H1 (cell line): ENCODE measurements around the gene MIB1. TPM values are rescaled to one million over a fixed set of nuclear protein-coding genes. Genes with fewer than 3 reads are reported as not detected.

Experiments
- CTCF ChIA-PET: fragments of 300-600 bp; sonication (Branson Sonifier 250); formaldehyde crosslinking; loops from one replicate; lab custom pipeline; 2021; ENCODE audit not compliant: partially characterized antibody; lab: Charles Lee
- POLR2A ChIA-PET: fragments of 300-600 bp; sonication (Branson Sonifier 250); formaldehyde crosslinking; loops from one replicate; lab custom pipeline; 2021; ENCODE audit warnings: inconsistent platforms; ENCODE audit not compliant: partially characterized antibody; lab: Charles Lee
- DNase-seq, 2 experiments: peaks; one replicate each; pipeline versions ENCODE4 v3.0.0 to v3.0.0-alpha.2; 2010 to 2022; ENCODE audit warnings: low spot score in 2 of 2, low read depth in 1 of 2, mixed read lengths in 1 of 2
- FAIRE-seq: peaks from 2 replicates; lab custom pipeline; 2011; peaks lifted over from hg19 to GRCh38; lab: Jason Lieb, UNC
- H2AFZ ChIP-seq: 2 replicates; pipeline ENCODE4 v1.8.1; 2012; ENCODE audit warnings: low read length, inconsistent platforms
- H2AK5ac ChIP-seq: 2 replicates; pipeline ENCODE4 v1.6.1; 2013; ENCODE audit warnings: low read depth, low read length
- H2BK120ac ChIP-seq: replicated peaks from 2 replicates; pipeline ENCODE3; 2013; ENCODE audit warnings: low read depth, low read length, inconsistent platforms
- H2BK12ac ChIP-seq: 2 replicates; pipeline ENCODE4 v1.6.1; 2013; ENCODE audit warnings: low read depth, low read length
- H2BK15ac ChIP-seq: 2 replicates; pipeline ENCODE4 v1.6.1; 2013; ENCODE audit warnings: low read length
- H2BK20ac ChIP-seq: 2 replicates; pipeline ENCODE4 v1.6.1; 2013; ENCODE audit warnings: low read length
- H2BK5ac ChIP-seq: 2 replicates; pipeline ENCODE4 v1.6.1; 2013; ENCODE audit warnings: low read depth, low read length
- H3K14ac ChIP-seq: 2 replicates; pipeline ENCODE4 v1.6.1; 2013; ENCODE audit warnings: inconsistent platforms; ENCODE audit not compliant: insufficient read length
- H3K18ac ChIP-seq: 2 replicates; pipeline ENCODE4 v1.6.1; 2013; ENCODE audit warnings: low read length; ENCODE audit errors: extremely low read depth
- H3K23ac ChIP-seq: 2 replicates; pipeline ENCODE4 v1.6.1; 2013; ENCODE audit warnings: inconsistent platforms; ENCODE audit not compliant: insufficient read length
- H3K23me2 ChIP-seq: 2 replicates; pipeline ENCODE4 v1.6.1; 2013; ENCODE audit warnings: low read depth, low read length
- H3K27ac ChIP-seq: 2 replicates; pipeline ENCODE4 v1.6.1; 2011; ENCODE audit warnings: low read depth, low read length, inconsistent platforms
- H3K27me3 ChIP-seq, 4 experiments: replicated peaks in 1 of 4; 1 replicate in 1 of 4; 2 replicates in 3 of 4; pipeline versions ENCODE4 v1.6.1 to v1.8.1; 2011 to 2013; ENCODE audit warnings: low read length in 3 of 4, mild to moderate bottlenecking in 3 of 4, inconsistent platforms in 2 of 4, mixed read lengths in 2 of 4, moderate library complexity in 1 of 4; ENCODE audit not compliant: control insufficient read depth in 3 of 4, insufficient read depth in 3 of 4; ENCODE audit errors: extremely low read depth in 1 of 4
- H3K36me3 ChIP-seq, 4 experiments: 2 replicates each; pipeline versions ENCODE4 v1.6.1 to v1.8.1; 2011 to 2013; ENCODE audit warnings: mild to moderate bottlenecking in 4 of 4, low read length in 3 of 4, moderate library complexity in 2 of 4, control low read depth in 1 of 4, inconsistent platforms in 1 of 4; ENCODE audit not compliant: insufficient read depth in 4 of 4, control insufficient read depth in 2 of 4
- H3K4ac ChIP-seq: replicated peaks from 2 replicates; pipeline ENCODE3; 2013; ENCODE audit warnings: low read length, low read depth, mixed read lengths, inconsistent platforms; ENCODE audit not compliant: insufficient read length
- H3K4me1 ChIP-seq, 4 experiments: replicated peaks in 1 of 4; 1 replicate in 1 of 4; 2 replicates in 3 of 4; pipeline versions ENCODE4 v1.6.1 to v1.8.1; 2011 to 2013; ENCODE audit warnings: low read length in 3 of 4, inconsistent platforms in 2 of 4, mixed read lengths in 1 of 4; ENCODE audit not compliant: insufficient read depth in 4 of 4, control insufficient read depth in 3 of 4
- H3K4me2 ChIP-seq, 2 experiments: 2 replicates each; pipeline versions ENCODE4 v1.6.1 to v1.8.1; 2011 to 2013; ENCODE audit warnings: low read depth in 2 of 2, low read length in 2 of 2, control low read depth in 1 of 2, inconsistent platforms in 1 of 2, mild to moderate bottlenecking in 1 of 2; ENCODE audit not compliant: insufficient read depth in 1 of 2
- H3K4me3 ChIP-seq, 4 experiments: fragments of 200-600, 300-600 bp in 1 of 4; sonication (generic), shearing (Covaris generic), sonication (Bioruptor Twin) in 1 of 4; 2 replicates each; pipeline versions ENCODE4 v1.5.1 to v1.8.1; 2011 to 2016; ENCODE audit warnings: low read length in 4 of 4, low read depth in 3 of 4, control low read depth in 2 of 4, inconsistent platforms in 2 of 4, mild to moderate bottlenecking in 2 of 4, mixed read lengths in 1 of 4, moderate library complexity in 1 of 4; ENCODE audit not compliant: insufficient read depth in 2 of 4; ENCODE audit errors: extremely low read depth in 1 of 4
- H3K56ac ChIP-seq: replicated peaks from 2 replicates; pipeline ENCODE3; 2013; ENCODE audit warnings: low read depth, mild to moderate bottlenecking, mixed read lengths, low read length, inconsistent platforms; ENCODE audit not compliant: insufficient read length
- H3K79me1 ChIP-seq: 2 replicates; pipeline ENCODE4 v1.6.1; 2013; ENCODE audit warnings: low read depth, low read length, control low read depth
- H3K79me2 ChIP-seq, 2 experiments: 2 replicates each; pipeline versions ENCODE4 v1.6.1 to v1.8.1; 2012 to 2013; ENCODE audit warnings: low read length in 2 of 2, mild to moderate bottlenecking in 2 of 2, inconsistent platforms in 1 of 2; ENCODE audit not compliant: insufficient read depth in 2 of 2, control insufficient read depth in 1 of 2
- H3K9ac ChIP-seq, 4 experiments: replicated peaks in 1 of 4; 1 replicate in 1 of 4; 2 replicates in 3 of 4; pipeline versions ENCODE4 v1.6.1 to v1.8.1; 2011 to 2013; ENCODE audit warnings: low read depth in 3 of 4, low read length in 3 of 4, control low read depth in 2 of 4, mild to moderate bottlenecking in 2 of 4, moderate library complexity in 2 of 4, inconsistent platforms in 1 of 4; ENCODE audit errors: extremely low read depth in 1 of 4
- H3K9me3 ChIP-seq, 2 experiments: 2 replicates each; pipeline versions ENCODE4 v1.6.1 to v1.8.1; 2012 to 2013; ENCODE audit warnings: mild to moderate bottlenecking in 2 of 2, moderate library complexity in 2 of 2, control low read depth in 1 of 2, inconsistent platforms in 1 of 2, low read depth in 1 of 2, low read length in 1 of 2, mixed read lengths in 1 of 2; ENCODE audit not compliant: insufficient read depth in 2 of 2
- H4K20me1 ChIP-seq, 2 experiments: replicated peaks in 1 of 2; 2 replicates each; pipeline versions ENCODE3 to v1.8.1; 2011 to 2013; ENCODE audit warnings: inconsistent platforms in 2 of 2, low read length in 2 of 2, mild to moderate bottlenecking in 1 of 2; ENCODE audit not compliant: insufficient read depth in 2 of 2, control insufficient read depth in 1 of 2
- H4K5ac ChIP-seq: 2 replicates; pipeline ENCODE4 v1.6.1; 2013; ENCODE audit warnings: low read length, low read depth, mixed read lengths, inconsistent platforms; ENCODE audit not compliant: insufficient read length
- H4K8ac ChIP-seq: 2 replicates; pipeline ENCODE4 v1.8.0; 2013; ENCODE audit warnings: mild to moderate bottlenecking, moderate library complexity, low read length, inconsistent platforms; ENCODE audit not compliant: insufficient read depth; ENCODE audit errors: extremely low read depth
- H4K91ac ChIP-seq: replicated peaks from 2 replicates; pipeline ENCODE3; 2013; ENCODE audit warnings: low read length, mixed read lengths, inconsistent platforms; ENCODE audit not compliant: insufficient read length
- CHD2 ChIP-seq: IDR thresholded peaks from 2 replicates; pipeline ENCODE4 v1.6.1; 2012; ENCODE audit warnings: low read length, improper control_type of control experiment
- CREB1 ChIP-seq: IDR thresholded peaks from 2 replicates; pipeline ENCODE4 v1.6.1; 2012; ENCODE audit warnings: inconsistent platforms
- FOSL1 ChIP-seq: IDR thresholded peaks from 2 replicates; pipeline ENCODE4 v1.6.1; 2011; ENCODE audit warnings: mild to moderate bottlenecking, low read depth, low read length, moderate library complexity; ENCODE audit not compliant: insufficient read depth
- KDM1A ChIP-seq: fragments of 200-600, 300-600 bp; sonication (generic); IDR thresholded peaks from 2 replicates; pipeline ENCODE4 v1.7.1; 2016; ENCODE audit warnings: mild to moderate bottlenecking, low read length, borderline replicate concordance
- SIN3A ChIP-seq, 2 experiments: IDR thresholded peaks in 1 of 2; conservative IDR thresholded peaks in 1 of 2; 2 replicates each; pipeline ENCODE4 v1.6.1; 2011 to 2012; ENCODE audit warnings: low read length in 2 of 2, improper control_type of control experiment in 1 of 2, low read depth in 1 of 2, mild to moderate bottlenecking in 1 of 2
- SP2 ChIP-seq: IDR thresholded peaks from 2 replicates; pipeline ENCODE4 v1.6.1; 2012; ENCODE audit warnings: mild to moderate bottlenecking, low read length, inconsistent platforms
- SRF ChIP-seq: IDR thresholded peaks from 2 replicates; pipeline ENCODE4 v1.6.1; 2011; ENCODE audit warnings: mild to moderate bottlenecking, low read depth, low read length, moderate library complexity
- TAF1 ChIP-seq: IDR thresholded peaks from 2 replicates; pipeline ENCODE4 v1.6.1; 2011; ENCODE audit warnings: mild to moderate bottlenecking, low read depth, low read length
- TCF12 ChIP-seq: IDR thresholded peaks from 2 replicates; pipeline ENCODE4 v1.6.1; 2011; ENCODE audit warnings: low read depth, mild to moderate bottlenecking, low read length
- TEAD4 ChIP-seq: IDR thresholded peaks from 2 replicates; pipeline ENCODE4 v1.6.1; 2012; ENCODE audit warnings: low read depth, low read length, inconsistent platforms, mixed read lengths
- WGBS, 2 experiments: shearing (Covaris generic) in 1 of 2; methylation state at CpG; one replicate each; pipeline versions ENCODE4 v1.1.6 to v1.1.7; 2013 to 2015; ENCODE audit warnings: low lambda C conversion rate in 2 of 2, mixed read lengths in 2 of 2, inconsistent platforms in 1 of 2, low coverage in 1 of 2, missing lambda C conversion rate in 1 of 2; ENCODE audit not compliant: insufficient replicate concordance in 2 of 2, insufficient coverage in 1 of 2, insufficient read length in 1 of 2; ENCODE audit errors: extremely low coverage in 1 of 2, missing lambda C conversion rate in 1 of 2; 5-methylcytosine and 5-hydroxymethylcytosine counted together
- polyA plus RNA-seq, 7 experiments: library from polyadenylated mRNA; depleted of rRNA in 3 of 7; stranded (reverse) in 5 of 7; unstranded in 2 of 7; fragments of >200 nt in 5 of 7; fragments of 200-250 nt in 2 of 7; gene quantifications; 1 replicate in 5 of 7; 2 replicates in 1 of 7; 4 replicates in 1 of 7; pipeline versions ENCODE4 v1.2.1 to v1.2.3, GENCODE V29; 2011 to 2013; ENCODE audit warnings: missing spikeins in 2 of 7, mixed read lengths in 2 of 7
- total RNA-seq: library from RNA; stranded (reverse); fragmentation: NEBNext Ultra II Directional; extraction: Animal tissue kit (Norgen Biotek cat#: 25700); gene quantifications from 2 replicates; pipeline ENCODE4 v1.2.1, GENCODE V29; 2021

MIB1 gene
- total and polyA plus RNA-seq, 2 of the 8 experiments (the other 6 are each of a cell fraction or from before 2014, with no cell fraction given): 8.2 to 60.3 TPM

DNA sequence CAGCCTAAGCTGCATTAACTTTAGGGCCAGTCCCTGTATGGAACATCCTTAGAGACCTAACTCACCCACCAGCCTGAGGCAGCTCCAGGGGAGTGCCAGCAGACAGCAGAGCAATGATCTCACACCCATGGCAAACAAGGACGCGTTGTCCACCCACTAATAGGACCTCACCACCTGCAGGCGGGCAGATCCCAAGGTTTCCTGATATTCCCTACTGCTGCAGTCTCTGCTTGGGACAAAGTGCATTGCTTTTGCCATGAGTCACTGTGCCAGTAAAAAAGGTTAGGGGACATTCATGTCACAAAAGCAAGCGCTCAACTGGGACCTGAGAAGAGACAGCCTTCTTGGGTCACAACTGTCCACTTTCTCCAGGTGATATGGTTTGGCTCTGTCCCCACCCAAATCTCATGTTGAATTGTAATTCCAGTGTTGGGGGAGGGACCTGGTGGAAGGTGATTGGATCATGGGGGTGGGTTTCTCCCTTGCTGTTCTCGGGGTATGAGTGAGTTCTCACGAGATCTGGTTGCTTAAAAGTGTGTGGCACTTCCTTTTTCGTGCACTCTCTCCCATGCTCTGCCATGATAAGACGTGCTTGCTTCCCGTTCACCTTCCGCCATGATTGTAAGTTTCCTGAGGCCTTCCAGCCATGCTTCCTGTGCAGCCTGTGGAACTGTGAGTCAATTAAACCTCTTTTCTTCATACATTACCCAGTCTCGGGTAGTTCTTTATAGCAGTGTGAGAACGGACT lies 160.2 kb downstream of the MIB1 start:
- no peak overlapping the region for H2AFZ ChIP-seq
- H3K4me3 ChIP-seq: no peak overlapping the region
- FAIRE-seq: no peak
- H2AK5ac ChIP-seq: no peak overlapping the region
- H3K79me2 ChIP-seq: no peaks in the 10 kb centered on the region
- H2BK12ac ChIP-seq: no peak overlapping the region
- no peak overlapping the region for H3K27ac ChIP-seq
- H3K4me2 ChIP-seq: no peak overlapping the region
- H3K79me1 ChIP-seq: no peaks in the 10 kb centered on the region
- no peaks in the 10 kb centered on the region for H3K36me3 ChIP-seq
- H3K14ac ChIP-seq: no peak overlapping the region
- no peak overlapping the region for H3K56ac ChIP-seq
- H3K27me3 ChIP-seq: no peaks in the 10 kb centered on the region
- no peak overlapping the region for H2BK5ac ChIP-seq
- H2BK15ac ChIP-seq: no peak overlapping the region
- H3K23me2 ChIP-seq: no peaks in the 10 kb centered on the region
- POLR2A ChIA-PET: no interaction called here
- H3K23ac ChIP-seq: no peak overlapping the region
- no peak overlapping the region for H2BK120ac ChIP-seq
- no peaks in the 10 kb centered on the region for H3K9me3 ChIP-seq
- no peak overlapping the region for H4K8ac ChIP-seq
- H3K18ac ChIP-seq: no peak overlapping the region
- no peak overlapping the region for H4K5ac ChIP-seq
- 90% methylated on average over 12 of the region's 12 CpGs; no CpG with 5 or more reads in 1 of the 2 experiments for WGBS, 2 experiments
- TF ChIP-seq SP2 (no peak), SRF (no peak), TCF12 (no peak), TAF1 (no peak), CHD2 (no peak), FOSL1 (no peak), SIN3A (conservative IDR thresholded peaks at IDR 0.05 in 1 of 2, IDR thresholded peaks at IDR 0.05 in 1 of 2; ENCODE audit: low read depth in 1 of 2, low read length in 2 of 2) (no peak), CREB1 (no peak), TEAD4 (no peak), KDM1A (no peak)
- TF ChIP-seq, all 59 proteins: peak for 0
- Histone ChIP-seq H3K4ac (no peak overlapping the region), H4K20me1 (no peaks in the 10 kb centered on the region), H3K9ac (no peak overlapping the region), H3K4me1 (no peaks in the 10 kb centered on the region), H2BK20ac (no peak overlapping the region), H4K91ac (no peak overlapping the region)
- DNase-seq: no peak
- CTCF ChIA-PET: interaction anchor here (0.6 to 1.1 kb wide), 2 partner anchors 12 to 496 kb away, joined by 3 to 4 read pairs; no protein-coding TSS in a partner anchor
